Measurements from ENCODE around the gene NPAP1.
"Not testable (repeated sequence)": the region's sequence is repeated elsewhere in the genome, so short reads cannot be mapped to it uniquely, and the experiment has no call there.

- TF ChIP-seq CTCF (IDR thresholded peaks at IDR 0.05; ENCODE audit: low read depth, low read length, missing input control); ZBTB33 (IDR thresholded peaks at IDR 0.05); EGR1 (IDR thresholded peaks at IDR 0.05; ENCODE audit: low read depth in 2 of 2); YY1 (IDR thresholded peaks at IDR 0.05); REST (IDR thresholded peaks at IDR 0.05); JUND (IDR thresholded peaks at IDR 0.05); GABPA (IDR thresholded peaks at IDR 0.05 in 1 of 2, conservative IDR thresholded peaks at IDR 0.05 in 1 of 2); RAD21 (IDR thresholded peaks at IDR 0.05); RXRA (IDR thresholded peaks at IDR 0.05); FOXA1 (IDR thresholded peaks at IDR 0.05); HNF4G (IDR thresholded peaks at IDR 0.05): not testable (repeated sequence)
- TF ChIP-seq, protein P1, sequence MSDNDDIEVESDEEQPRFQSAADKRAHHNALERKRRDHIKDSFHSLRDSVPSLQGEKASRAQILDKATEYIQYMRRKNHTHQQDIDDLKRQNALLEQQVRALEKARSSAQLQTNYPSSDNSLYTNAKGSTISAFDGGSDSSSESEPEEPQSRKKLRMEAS (IDR thresholded peaks at IDR 0.05), result not testable (repeated sequence)
Observed at GRCh38 chr15:24639412-24639811, 36.2 kb upstream of the NPAP1 start.

Measured in liver (tissue), 3 donors.